ENCODE results near the gene CPE.

The CPE gene

DNA sequence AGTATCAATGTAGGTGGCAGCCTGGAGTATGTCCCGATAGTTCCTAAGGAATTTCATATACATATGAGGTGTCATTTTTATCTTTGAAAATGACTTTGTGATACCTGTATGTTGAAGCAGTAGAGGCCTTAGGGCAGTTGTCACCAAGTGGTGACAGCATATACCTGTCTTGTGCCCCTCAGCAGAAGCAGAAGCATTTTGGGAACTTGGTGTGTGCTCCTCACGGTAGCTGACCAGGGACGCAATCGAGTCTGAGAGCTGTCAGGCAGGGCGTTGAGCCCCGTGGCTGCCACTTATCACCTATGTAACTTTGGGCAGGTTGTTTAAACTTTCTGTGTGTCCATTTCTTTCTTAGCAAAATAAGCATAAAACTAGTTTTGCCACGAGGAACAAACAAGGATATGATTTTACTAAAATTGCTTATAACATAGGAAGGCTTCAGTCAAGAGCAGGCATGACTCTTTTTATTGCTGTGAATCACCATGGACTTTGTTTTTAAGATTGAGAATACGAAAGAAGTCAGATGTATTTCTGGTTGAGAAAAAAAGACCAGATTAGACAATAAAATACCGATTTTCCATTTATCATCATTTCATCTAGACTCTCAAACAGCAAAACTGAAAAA is 161.5 kb downstream of the CPE start:
- in situ Hi-C loops (cut with HindIII; ENCODE audit: low pct_unique_long_range_greater_than_20kb, low sequenced_read_pairs) = no loop called here
- no peak for DNase-seq (ENCODE audit: low read depth in 1 of 2, low spot score in 1 of 2)
- no peak for TF ChIP-seq JUND (IDR thresholded peaks at IDR 0.05; ENCODE audit: low read depth)

DNA sequence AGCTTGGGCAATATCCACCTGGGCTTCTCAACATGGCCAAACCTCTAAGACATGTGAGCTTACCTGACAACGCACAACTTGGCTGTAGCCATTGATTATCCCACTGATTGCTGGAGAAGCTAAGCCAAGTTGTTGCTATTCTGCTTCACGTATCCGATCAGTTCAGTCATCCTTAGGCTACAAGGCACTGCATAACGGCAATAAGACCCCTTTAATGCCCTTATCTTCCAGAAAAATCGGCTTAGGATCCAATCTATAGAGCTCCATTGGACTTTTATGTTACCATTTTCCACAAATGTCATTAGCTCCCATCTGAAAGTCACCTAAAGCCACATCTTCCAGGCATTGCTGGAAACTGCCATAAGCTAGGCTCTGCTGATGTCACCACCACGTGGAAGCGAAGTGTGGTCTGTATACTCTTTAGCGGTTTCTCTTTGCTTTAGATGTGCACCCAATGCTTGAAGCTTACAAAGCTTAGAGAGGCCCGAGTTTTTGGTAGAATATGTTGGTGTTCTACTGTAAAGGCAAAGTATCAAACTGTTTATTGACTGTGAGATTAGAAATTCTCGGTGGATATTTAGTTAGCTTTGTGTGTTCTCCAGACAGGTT is 163.1 kb downstream of the CPE start:
- in situ Hi-C loops (cut with HindIII; ENCODE audit: low pct_unique_long_range_greater_than_20kb, low sequenced_read_pairs) = no loop called here
- TF ChIP-seq JUND (IDR thresholded peaks at IDR 0.05; ENCODE audit: low read depth) = no peak
- no peak for DNase-seq (ENCODE audit: low read depth in 1 of 2, low spot score in 1 of 2)

DNA sequence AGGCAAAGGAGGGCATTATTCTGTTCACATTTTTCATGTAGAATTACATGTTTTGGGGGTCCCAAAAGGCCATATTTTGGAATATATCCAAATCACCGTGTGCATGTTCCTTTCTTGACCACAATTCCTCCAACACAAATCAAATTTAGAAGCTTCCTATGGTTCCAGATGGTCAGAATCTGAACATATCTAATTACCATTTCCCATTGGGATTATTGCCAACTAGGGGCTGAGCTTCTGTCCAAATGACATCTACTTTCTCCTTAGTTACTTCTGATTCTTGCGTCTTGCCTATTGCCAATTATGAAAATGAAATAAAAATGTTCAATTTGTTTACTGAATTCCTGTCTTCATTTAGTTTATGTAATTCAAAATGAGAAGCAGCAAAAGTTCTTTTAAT is 163.7 kb downstream of the CPE start:
- TF ChIP-seq JUND (IDR thresholded peaks at IDR 0.05; ENCODE audit: low read depth) = no peak
- in situ Hi-C loops (cut with HindIII; ENCODE audit: low pct_unique_long_range_greater_than_20kb, low sequenced_read_pairs) = no loop called here
- DNase-seq (ENCODE audit: low read depth in 1 of 2, low spot score in 1 of 2) = no peak
